Retinal pigment epithelial cell (primary cell): ENCODE measurements around the gene G3BP1.

Source experiments
- DNase-seq: peaks from one replicate; pipeline ENCODE4 v3.0.0-alpha.2; 2010; ENCODE audit warnings: low read depth
- H3K4me3 ChIP-seq: 2 replicates; pipeline ENCODE4 v1.5.1; 2011; ENCODE audit warnings: mild to moderate bottlenecking, low read length, control low read depth, moderate library complexity
- TF ChIP-seq, protein P1 (sequence below): conservative IDR thresholded peaks from 2 replicates; pipeline ENCODE4 v1.5.1; 2011; ENCODE audit warnings: low read depth, low read length, control low read depth, inconsistent platforms

G3BP1 gene

DNA sequence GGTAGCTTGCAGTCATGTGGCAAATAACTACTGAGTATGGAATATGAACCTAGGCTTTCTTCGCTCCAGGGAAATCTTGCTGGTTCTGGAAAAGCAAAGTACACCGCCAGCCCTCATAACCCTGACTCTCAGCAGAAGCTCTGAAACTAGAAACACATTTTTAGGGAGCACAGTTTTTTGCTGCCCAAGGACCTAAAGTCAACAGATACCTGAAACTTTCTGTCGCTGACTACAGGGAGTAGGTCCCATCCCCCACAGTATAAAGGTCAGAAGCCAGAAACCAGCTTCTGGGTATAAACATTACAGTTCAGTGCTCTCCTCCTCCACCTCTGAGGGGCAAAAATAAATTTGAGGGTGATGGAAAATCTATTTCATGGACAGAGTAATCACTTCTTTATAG, 16.4 kb upstream of the G3BP1 start:
- no peak overlapping the region for H3K4me3 ChIP-seq
- no peak for DNase-seq
- TF ChIP-seq, protein P1, sequence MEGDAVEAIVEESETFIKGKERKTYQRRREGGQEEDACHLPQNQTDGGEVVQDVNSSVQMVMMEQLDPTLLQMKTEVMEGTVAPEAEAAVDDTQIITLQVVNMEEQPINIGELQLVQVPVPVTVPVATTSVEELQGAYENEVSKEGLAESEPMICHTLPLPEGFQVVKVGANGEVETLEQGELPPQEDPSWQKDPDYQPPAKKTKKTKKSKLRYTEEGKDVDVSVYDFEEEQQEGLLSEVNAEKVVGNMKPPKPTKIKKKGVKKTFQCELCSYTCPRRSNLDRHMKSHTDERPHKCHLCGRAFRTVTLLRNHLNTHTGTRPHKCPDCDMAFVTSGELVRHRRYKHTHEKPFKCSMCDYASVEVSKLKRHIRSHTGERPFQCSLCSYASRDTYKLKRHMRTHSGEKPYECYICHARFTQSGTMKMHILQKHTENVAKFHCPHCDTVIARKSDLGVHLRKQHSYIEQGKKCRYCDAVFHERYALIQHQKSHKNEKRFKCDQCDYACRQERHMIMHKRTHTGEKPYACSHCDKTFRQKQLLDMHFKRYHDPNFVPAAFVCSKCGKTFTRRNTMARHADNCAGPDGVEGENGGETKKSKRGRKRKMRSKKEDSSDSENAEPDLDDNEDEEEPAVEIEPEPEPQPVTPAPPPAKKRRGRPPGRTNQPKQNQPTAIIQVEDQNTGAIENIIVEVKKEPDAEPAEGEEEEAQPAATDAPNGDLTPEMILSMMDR: no peak

DNA sequence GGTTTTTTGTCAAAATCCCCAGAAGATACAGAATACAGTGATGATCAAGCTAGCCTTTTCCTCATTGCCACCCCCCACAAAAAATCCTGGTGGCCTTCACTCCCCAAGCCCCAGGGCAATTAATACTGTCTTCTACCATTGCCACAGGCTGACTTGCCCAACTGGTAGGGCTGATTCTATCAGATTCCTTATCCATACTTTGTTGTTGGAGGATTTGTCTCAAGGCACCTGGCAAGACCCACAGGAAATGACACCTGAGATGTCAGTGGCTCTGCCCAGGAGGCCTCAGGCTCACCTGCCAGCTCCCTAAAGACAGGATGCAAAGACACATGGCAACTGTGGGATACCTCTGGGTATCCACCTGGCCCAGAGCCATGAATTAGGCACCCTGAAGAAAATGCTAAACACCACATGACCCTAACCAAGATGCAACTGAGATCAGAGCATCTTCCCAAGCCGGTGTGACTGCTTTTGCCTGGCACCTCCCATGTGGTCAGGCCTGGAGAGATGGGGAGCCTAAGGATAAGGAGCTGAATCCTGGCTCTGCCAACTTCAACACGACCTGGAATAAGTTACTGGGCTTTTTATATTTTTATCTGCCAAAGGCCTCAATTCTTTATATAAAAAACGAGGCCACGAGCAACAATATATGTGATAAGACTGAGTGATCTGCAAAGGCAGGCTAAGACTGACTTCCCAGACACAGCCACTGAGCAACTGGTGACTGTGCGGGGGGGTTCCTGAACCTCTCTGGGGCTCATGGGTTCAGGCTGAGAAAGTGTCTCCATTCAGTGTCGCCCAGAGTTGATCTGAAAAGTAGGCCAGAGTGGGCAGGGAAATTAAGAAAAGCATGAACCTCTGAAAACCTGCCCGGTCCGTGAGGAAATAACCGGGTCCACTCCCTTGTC, 14.3 kb upstream of the G3BP1 start:
- no peak for DNase-seq
- TF ChIP-seq, protein P1: no peak
- H3K4me3 ChIP-seq: peak overlapping the region; percentile 91

DNA sequence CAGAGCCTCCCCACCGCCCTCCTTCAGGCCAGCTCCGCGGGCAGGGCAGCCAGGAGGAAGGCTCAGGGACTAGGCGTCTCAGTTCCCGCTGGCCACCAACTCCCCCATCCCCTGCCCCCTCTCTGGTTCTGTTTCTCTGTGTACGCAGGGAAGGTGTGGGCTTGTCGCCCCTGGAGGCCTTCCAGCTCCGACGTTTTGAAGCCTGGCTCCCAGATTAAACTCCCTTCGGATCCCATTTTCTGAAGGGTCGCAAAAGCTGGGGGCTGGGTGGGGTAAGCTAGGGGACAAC, 13.7 kb upstream of the G3BP1 start:
- no peak for DNase-seq

DNA sequence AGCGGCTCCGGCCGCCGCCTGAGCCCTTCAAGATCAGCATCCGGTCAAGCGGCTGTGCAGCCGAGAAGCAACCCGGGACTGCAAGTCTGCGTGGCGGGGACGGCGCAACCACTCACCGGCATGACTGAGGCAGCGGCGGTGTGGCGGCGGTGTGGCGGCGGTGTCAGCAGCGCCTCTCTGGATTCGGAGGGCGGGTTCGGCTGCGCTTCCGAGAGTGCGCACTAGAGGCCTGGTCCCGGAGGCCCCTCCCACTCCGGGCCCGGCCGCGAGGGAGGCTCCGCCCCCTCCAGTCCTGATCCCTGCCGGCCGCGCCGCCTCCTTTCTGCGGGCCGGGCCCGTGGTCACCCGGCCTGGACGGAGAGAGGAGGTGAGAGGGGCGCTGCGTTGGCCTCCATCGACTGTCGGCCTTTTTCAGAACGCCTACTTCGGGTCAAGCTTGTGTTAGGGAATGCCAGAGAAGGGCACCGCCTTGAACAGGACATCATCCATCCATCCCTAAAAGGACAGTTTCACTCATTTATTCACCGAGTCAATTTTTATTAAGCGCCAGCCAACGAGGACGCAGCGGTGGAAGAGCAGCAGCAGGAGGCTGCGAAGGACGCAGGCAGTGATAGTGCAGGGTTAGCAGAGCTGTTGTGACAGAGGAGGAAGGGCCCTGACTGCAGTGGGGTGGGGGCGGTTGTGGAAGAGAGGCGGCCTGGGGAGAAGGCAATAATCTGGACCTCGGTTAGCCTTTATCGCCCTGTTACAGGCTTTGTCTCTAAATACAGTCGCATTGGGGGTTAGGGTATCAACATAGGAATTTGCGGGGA, 13.1 kb upstream of the G3BP1 start, which contains the start of gene ATOX1:
ATOX1 (minus strand) TSS at position 202 of the 812 bp plus-strand sequence; CDS start at position 122, 80 bp downstream.
- peak; percentile 58 for DNase-seq
- TF ChIP-seq, protein P1: no peak
- peak within 1 kb of the TSS; percentile 91 for H3K4me3 ChIP-seq

More for the DNA sequence above, 13.7 kb upstream of the G3BP1 start:
- TF ChIP-seq, protein P1: no peak
- peak overlapping the region; percentile 91 for H3K4me3 ChIP-seq

DNA sequence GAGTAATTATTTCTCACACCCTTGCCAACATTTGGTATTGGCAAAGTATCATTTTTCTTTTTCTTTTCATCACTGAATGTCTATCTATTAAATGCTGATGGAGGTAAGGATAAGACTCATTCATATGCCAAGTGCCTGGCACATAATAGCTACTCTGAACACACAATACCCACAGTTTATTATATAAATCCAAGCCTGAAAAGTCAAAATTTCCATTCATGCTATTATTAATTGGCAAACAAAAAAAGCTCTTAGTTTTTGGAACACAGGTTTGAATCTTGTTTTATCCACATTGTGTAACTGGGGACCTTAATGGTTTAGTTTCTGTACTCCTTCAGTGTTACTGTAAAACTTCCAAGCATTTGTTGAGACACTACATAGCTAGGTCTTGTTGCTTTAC, 7.0 kb upstream of the G3BP1 start:
- H3K4me3 ChIP-seq: no peak overlapping the region
- DNase-seq: no peak
- TF ChIP-seq, protein P1: no peak

DNA sequence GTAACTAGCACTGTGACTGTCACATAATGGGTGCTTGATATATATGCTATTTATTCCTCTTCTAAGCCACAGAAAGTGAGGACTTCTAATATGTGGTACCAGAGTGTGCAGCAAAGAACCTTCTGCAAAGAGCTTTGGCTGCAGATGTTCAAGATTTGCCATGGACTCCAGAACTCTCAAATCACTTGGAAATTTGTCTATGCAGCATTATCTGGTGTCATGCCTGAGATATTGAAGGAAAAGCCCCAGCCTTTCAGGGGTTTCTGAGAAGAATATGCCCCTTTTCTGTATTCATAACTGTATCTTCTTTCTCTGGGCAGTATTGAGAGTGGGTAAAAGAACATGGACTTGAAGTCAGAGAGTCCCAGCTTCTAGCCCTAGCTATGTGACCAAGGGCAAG, 4.8 kb upstream of the G3BP1 start:
- no peak overlapping the region for H3K4me3 ChIP-seq
- DNase-seq: no peak
- TF ChIP-seq, protein P1: no peak
